ENCODE results near the gene USP47. TPM values are rescaled to one million over a fixed set of nuclear protein-coding genes. Genes with fewer than 3 reads are reported as not detected.

Gene USP47
- total RNA-seq, 2 experiments from 2014 or later: 42.2 to 44.1 TPM

DNA sequence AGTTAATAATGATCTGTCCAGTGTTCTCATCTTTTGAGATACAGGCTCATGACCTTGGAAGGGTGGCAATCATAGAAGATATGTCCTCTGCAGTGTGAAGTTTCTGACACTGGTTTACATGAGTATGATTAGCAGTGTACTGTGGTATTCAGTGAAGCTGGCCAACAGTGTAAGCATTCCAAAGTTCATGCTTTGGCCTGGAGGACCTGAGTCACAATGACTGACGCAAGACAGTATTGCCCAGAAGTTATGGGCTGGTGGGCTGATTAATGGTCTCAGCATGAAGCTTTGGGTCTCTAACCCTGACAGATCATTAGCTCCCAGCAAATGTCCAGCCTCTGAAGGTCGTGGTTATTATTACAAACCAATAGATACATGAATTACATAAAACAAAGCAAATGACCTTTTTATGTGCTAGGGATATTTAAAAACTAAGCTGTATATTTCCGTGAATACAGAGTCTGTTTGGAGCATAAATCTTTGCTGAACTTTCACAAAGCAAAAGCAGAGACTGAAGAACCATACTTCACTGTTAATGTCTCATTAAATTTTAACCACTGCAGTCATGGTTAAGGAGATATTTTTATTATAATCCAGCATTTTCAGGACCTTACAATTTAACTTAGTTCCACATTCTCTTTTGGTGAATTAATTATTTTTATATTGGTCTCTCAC, 28.3 kb upstream of the USP47 start:
- Histone ChIP-seq H2AFZ (ENCODE audit: low read length) (no peak overlapping the region), H4K20me1 (ENCODE audit: insufficient read depth, low read length) (no peaks in the 10 kb centered on the region), H3K9me2 (ENCODE audit: insufficient read depth, low read length) (no peaks in the 10 kb centered on the region), H3K4me2 (ENCODE audit: low read length) (no peak overlapping the region), H3K9me3 (ENCODE audit: low read length) (no peaks in the 10 kb centered on the region), H3K79me2 (ENCODE audit: insufficient read depth, low read depth, low read length) (no peaks in the 10 kb centered on the region), H3K4me1 (ENCODE audit: insufficient read depth, low read length, poor library complexity, severe bottlenecking) (no peaks in the 10 kb centered on the region), H3K36me3 (ENCODE audit: insufficient read depth, low read length) (no peaks in the 10 kb centered on the region), H3K27ac (ENCODE audit: low read depth, low read length, poor library complexity, severe bottlenecking) (no peak overlapping the region), H3K4me3 (ENCODE audit: low read depth, low read length, poor library complexity, severe bottlenecking) (no peak overlapping the region)
- DNase-seq (ENCODE audit: low spot score): no peak
- intact Hi-C loops (cut with micrococcal nuclease; ENCODE audit: unreplicated experiment): no loop called here
- ChIA-PET CTCF (ENCODE audit: unreplicated experiment) (no interaction called here), POLR2A (interaction anchor here (0.9 kb wide), 1 partner anchor 231 kb away, joined by 3 read pairs; no protein-coding TSS in a partner anchor)
- no TSS peak for BruUV-seq (replicated peaks)
- TF ChIP-seq, protein P1, sequence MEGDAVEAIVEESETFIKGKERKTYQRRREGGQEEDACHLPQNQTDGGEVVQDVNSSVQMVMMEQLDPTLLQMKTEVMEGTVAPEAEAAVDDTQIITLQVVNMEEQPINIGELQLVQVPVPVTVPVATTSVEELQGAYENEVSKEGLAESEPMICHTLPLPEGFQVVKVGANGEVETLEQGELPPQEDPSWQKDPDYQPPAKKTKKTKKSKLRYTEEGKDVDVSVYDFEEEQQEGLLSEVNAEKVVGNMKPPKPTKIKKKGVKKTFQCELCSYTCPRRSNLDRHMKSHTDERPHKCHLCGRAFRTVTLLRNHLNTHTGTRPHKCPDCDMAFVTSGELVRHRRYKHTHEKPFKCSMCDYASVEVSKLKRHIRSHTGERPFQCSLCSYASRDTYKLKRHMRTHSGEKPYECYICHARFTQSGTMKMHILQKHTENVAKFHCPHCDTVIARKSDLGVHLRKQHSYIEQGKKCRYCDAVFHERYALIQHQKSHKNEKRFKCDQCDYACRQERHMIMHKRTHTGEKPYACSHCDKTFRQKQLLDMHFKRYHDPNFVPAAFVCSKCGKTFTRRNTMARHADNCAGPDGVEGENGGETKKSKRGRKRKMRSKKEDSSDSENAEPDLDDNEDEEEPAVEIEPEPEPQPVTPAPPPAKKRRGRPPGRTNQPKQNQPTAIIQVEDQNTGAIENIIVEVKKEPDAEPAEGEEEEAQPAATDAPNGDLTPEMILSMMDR (conservative IDR thresholded peaks at IDR 0.05; ENCODE audit: low read length): no peak
- no peak for TF ChIP-seq EZH2phosphoT487 (IDR thresholded peaks at IDR 0.05; ENCODE audit: borderline replicate concordance, low read depth, low read length)

DNA sequence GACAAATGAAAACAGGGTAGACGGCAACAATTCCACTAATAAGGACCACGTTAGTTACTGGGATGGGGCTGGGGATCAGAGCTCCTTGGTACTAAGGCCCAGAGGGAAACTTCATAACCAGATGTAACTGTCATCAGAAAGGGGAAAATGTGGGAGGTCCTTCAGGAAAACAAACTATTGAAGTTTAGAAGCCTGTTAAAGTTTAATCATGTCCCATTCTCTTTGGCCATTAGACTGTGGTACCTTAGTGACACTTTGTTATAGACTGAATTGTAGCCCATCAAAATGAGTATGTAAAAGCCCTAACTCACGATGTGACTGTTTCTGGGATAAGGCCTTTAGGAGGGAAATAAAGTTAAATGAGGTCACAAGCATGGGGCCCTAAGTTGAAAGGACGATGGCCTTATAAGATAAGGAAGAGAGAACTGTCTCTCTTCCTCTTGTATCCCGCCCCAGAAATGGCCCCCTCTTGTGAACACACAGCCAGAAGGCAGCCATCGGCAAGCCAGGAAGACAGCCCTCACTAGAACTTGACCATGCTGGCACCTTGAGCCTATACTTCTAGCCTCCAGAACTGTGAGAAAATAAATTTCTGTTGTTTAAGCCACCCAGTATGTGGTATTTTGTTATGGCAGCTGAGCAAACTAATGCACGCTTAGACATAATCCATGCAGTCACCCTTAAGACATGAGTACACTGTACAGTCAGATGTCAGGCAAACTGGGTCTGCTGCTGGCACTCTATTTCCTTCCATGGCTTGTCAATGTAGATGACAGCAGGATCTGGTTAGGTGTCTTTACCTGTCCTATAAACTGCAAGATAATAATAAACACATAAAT, 26.9 kb upstream of the USP47 start:
- intact Hi-C loops (cut with micrococcal nuclease; ENCODE audit: unreplicated experiment): no loop called here
- Histone ChIP-seq H3K4me2 (ENCODE audit: low read length) (no peak overlapping the region), H3K79me2 (ENCODE audit: insufficient read depth, low read depth, low read length) (no peaks in the 10 kb centered on the region), H2AFZ (ENCODE audit: low read length) (no peak overlapping the region), H4K20me1 (ENCODE audit: insufficient read depth, low read length) (no peaks in the 10 kb centered on the region), H3K9me2 (ENCODE audit: insufficient read depth, low read length) (no peaks in the 10 kb centered on the region), H3K27ac (ENCODE audit: low read depth, low read length, poor library complexity, severe bottlenecking) (no peak overlapping the region), H3K36me3 (ENCODE audit: insufficient read depth, low read length) (no peaks in the 10 kb centered on the region), H3K4me1 (ENCODE audit: insufficient read depth, low read length, poor library complexity, severe bottlenecking) (no peaks in the 10 kb centered on the region), H3K9me3 (ENCODE audit: low read length) (no peaks in the 10 kb centered on the region), H3K4me3 (ENCODE audit: low read depth, low read length, poor library complexity, severe bottlenecking) (no peak overlapping the region)
- BruUV-seq (replicated peaks): no TSS peak
- no peak for DNase-seq (ENCODE audit: low spot score)
- POLR2A ChIA-PET: no interaction called here
- CTCF ChIA-PET (ENCODE audit: unreplicated experiment): no interaction called here
- TF ChIP-seq EZH2phosphoT487 (IDR thresholded peaks at IDR 0.05; ENCODE audit: borderline replicate concordance, low read depth, low read length): no peak
- TF ChIP-seq, protein P1 (conservative IDR thresholded peaks at IDR 0.05; ENCODE audit: low read length): no peak
